GM12892 (cell line): ENCODE measurements around the gene RPL10A.

Source experiments
- POLR2A ChIP-seq: IDR thresholded peaks from 2 replicates; pipeline ENCODE4 v1.6.1; 2011; ENCODE audit warnings: low read depth, low read length, control low read depth
- POLR2AphosphoS5 ChIP-seq: IDR thresholded peaks from 2 replicates; pipeline ENCODE4 v1.6.1; 2011; ENCODE audit warnings: low read depth, low read length, control low read depth

DNA sequence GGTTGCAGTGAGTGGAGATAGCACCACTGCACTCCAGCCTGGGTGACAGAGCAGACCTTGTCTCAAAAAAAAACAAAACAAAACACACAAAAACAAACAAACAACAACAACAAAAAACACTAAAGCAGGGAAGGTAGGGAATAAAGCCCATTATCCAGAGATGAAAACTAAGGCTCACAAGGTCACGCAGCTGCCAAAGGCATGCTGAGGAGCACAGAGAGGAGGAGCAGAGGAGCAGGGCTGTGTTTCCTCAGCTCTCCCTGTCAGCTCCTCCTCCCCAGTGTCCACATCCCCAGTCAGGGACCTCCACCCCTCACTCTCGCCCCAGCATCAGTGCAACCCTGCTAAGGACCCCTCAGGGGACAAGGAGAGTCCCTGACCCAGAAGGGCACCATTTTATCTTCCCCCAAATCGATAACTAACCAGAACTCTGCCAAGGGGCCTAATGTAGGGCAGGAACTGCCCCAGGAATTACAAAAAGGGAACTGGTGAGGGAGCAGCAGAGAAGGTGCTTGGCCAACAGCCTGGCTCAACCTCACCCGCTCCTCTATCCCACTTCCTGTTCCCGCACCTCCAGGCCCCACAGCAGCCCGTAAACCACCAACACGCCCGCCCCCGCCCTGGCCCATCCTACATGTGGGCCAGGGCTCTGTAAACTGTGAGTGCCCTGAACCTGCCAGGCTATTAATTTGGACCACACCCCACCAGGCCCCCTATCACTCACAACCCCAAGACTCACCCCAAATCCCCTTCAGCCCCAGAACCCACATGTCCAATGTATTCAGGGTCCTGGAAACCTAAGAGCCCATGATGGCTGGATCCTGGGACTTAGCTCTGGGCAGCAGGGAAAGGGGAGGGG lies 19.7 kb downstream of the RPL10A start:
- no peak for TF ChIP-seq POLR2AphosphoS5
- TF ChIP-seq POLR2A, result no peak
